ENCODE measurements around the gene AZGP1. TPM values are rescaled to one million over a fixed set of nuclear protein-coding genes. Genes with fewer than 3 reads are reported as not detected.
A peak's percentile ranks its signal among the peaks of the same experiment; 100 is the strongest.

AZGP1 gene
- total RNA-seq, 1 experiment from 2014 or later: not detected

GRCh38 chr7:99997545-99998137 is 21.8 kb upstream of the AZGP1 start:
- TF ChIP-seq EZH2 (IDR thresholded peaks at IDR 0.05; ENCODE audit: borderline replicate concordance, low read depth, low read length, poor library complexity, severe bottlenecking) (no peak), CTCF (conservative IDR thresholded peaks at IDR 0.05; ENCODE audit: low read depth, low read length) (0 out of 2 replicates have a peak, but pooled peaks have one; percentile 21)
- Histone ChIP-seq H3K27me3 (replicated peaks; ENCODE audit: insufficient read depth, low read depth, low read length, poor library complexity) (no peaks in the 10 kb centered on the region), H3K4me3 (ENCODE audit: low read depth, low read length, poor library complexity, severe bottlenecking) (peak overlapping the region; percentile 50), H3K9me3 (ENCODE audit: low read depth, low read length, poor library complexity, severe bottlenecking) (no peaks in the 10 kb centered on the region), H3K4me1 (ENCODE audit: insufficient read depth, low read length, poor library complexity, severe bottlenecking) (peaks cover 5% of the 10 kb centered on the region), H3K36me3 (ENCODE audit: insufficient read depth, low read length, poor library complexity, severe bottlenecking) (no peaks in the 10 kb centered on the region), H3K27ac (ENCODE audit: low read depth, low read length, poor library complexity, severe bottlenecking) (peak overlapping the region; percentile 46)
- CTCF ChIA-PET: no interaction called here
- intact Hi-C loops (cut with micrococcal nuclease; ENCODE audit: unreplicated experiment): loop anchor here (5.0 kb wide), 1 partner anchor 85 kb away; the partner anchor contains the start of gene ZNF3
- DNase-seq (ENCODE audit: low spot score): peak; percentile 44
- no TSS peak for BruUV-seq (replicated peaks)
- POLR2A ChIA-PET (ENCODE audit: low non-redundant PET): no interaction called here

- Histone ChIP-seq H3K36me3 (ENCODE audit: insufficient read depth, low read length, poor library complexity, severe bottlenecking) (no peaks in the 10 kb centered on the region), H3K4me3 (ENCODE audit: low read depth, low read length, poor library complexity, severe bottlenecking) (peak overlapping the region; percentile 50), H3K27me3 (replicated peaks; ENCODE audit: insufficient read depth, low read depth, low read length, poor library complexity) (no peaks in the 10 kb centered on the region), H3K4me1 (ENCODE audit: insufficient read depth, low read length, poor library complexity, severe bottlenecking) (peaks cover 5% of the 10 kb centered on the region), H3K27ac (ENCODE audit: low read depth, low read length, poor library complexity, severe bottlenecking) (peak overlapping the region; percentile 46), H3K9me3 (ENCODE audit: low read depth, low read length, poor library complexity, severe bottlenecking) (no peaks in the 10 kb centered on the region)
- ChIA-PET POLR2A (ENCODE audit: low non-redundant PET) (no interaction called here), CTCF (no interaction called here)
- BruUV-seq (replicated peaks): no TSS peak
- DNase-seq (ENCODE audit: low spot score): no peak
- TF ChIP-seq CTCF (conservative IDR thresholded peaks at IDR 0.05; ENCODE audit: low read depth, low read length) (no peak), EZH2 (IDR thresholded peaks at IDR 0.05; ENCODE audit: borderline replicate concordance, low read depth, low read length, poor library complexity, severe bottlenecking) (no peak)
- intact Hi-C loops (cut with micrococcal nuclease; ENCODE audit: unreplicated experiment): loop anchor here (5.0 kb wide), 1 partner anchor 85 kb away; the partner anchor contains the start of gene ZNF3
Observed at GRCh38 chr7:99996755-99997544, 21.1 kb upstream of the AZGP1 start.

GRCh38 chr7:99994819-99995218 is 19.0 kb upstream of the AZGP1 start:
- H3K27ac ChIP-seq (ENCODE audit: low read depth, low read length, poor library complexity, severe bottlenecking): no peak overlapping the region
- intact Hi-C loops (cut with micrococcal nuclease; ENCODE audit: unreplicated experiment): loop anchor here (5.0 kb wide), 4 partner anchors 57 to 222 kb away; partner anchors contain the start of genes PVRIG and ZNF3
- no peak for TF ChIP-seq CTCF (conservative IDR thresholded peaks at IDR 0.05; ENCODE audit: low read depth, low read length)
- TF ChIP-seq EZH2 (IDR thresholded peaks at IDR 0.05; ENCODE audit: borderline replicate concordance, low read depth, low read length, poor library complexity, severe bottlenecking): no peak
- POLR2A ChIA-PET (ENCODE audit: low non-redundant PET): no interaction called here
- H3K9me3 ChIP-seq (ENCODE audit: low read depth, low read length, poor library complexity, severe bottlenecking): no peaks in the 10 kb centered on the region
- no peaks in the 10 kb centered on the region for H3K27me3 ChIP-seq (replicated peaks; ENCODE audit: insufficient read depth, low read depth, low read length, poor library complexity)
- no TSS peak for BruUV-seq (replicated peaks)
- CTCF ChIA-PET: interaction anchor here (0.7 kb wide), 1 partner anchor 224 kb away, joined by 3 read pairs; no protein-coding TSS in a partner anchor
- H3K4me1 ChIP-seq (ENCODE audit: insufficient read depth, low read length, poor library complexity, severe bottlenecking): peaks cover 5% of the 10 kb centered on the region
- H3K4me3 ChIP-seq (ENCODE audit: low read depth, low read length, poor library complexity, severe bottlenecking): no peak overlapping the region
- H3K36me3 ChIP-seq (ENCODE audit: insufficient read depth, low read length, poor library complexity, severe bottlenecking): no peaks in the 10 kb centered on the region
- DNase-seq (ENCODE audit: low spot score): no peak

Measured in A673 (cell line).